Measurements from ENCODE around the gene DNAJC3. TPM values are rescaled to one million over a fixed set of nuclear protein-coding genes. Genes with fewer than 3 reads are reported as not detected.

DNAJC3 gene
- total and polyA plus RNA-seq, 2 of the 13 experiments (the other 11 are each of a cell fraction or from before 2014, with no cell fraction given) = 10.4 to 48.2 TPM

DNA sequence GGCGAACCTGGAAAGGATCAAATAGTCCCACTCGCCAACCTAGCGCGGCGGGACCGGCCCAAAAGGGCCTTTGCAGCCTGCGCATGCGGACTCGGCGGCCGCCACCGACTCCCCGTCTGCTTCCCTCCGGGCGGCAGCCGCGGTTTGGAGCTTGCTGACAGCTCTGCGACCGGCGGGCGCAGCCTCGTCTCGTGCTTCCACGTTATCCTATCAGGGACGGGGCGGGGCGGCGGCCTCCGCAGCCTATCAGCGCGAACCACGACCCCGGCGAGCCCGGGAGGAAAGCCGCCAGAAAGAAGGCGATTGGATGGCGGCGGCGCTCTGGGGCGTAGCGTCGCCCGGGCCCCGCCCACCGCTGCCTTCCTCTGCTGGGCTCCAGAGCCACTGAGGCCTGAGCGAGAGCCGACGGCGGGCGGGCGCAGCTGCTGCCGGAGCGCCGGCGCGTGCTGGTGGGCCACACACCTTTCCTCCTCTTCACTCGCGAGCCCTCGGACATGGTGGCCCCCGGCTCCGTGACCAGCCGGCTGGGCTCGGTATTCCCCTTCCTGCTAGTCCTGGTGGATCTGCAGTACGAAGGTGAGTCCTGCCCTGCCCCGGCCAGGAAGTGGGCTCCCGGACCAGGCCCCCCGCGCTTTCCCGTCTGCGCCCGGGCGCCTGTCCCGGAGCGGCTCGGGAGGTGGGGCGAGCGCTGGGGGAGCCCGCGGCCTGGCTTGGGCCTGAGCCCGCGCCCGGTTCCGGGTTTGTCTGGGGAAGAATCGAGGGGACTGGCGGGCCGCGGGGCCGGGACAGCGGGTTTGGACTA is at the start of gene DNAJC3 (continued):
- TF ChIP-seq, protein P1, sequence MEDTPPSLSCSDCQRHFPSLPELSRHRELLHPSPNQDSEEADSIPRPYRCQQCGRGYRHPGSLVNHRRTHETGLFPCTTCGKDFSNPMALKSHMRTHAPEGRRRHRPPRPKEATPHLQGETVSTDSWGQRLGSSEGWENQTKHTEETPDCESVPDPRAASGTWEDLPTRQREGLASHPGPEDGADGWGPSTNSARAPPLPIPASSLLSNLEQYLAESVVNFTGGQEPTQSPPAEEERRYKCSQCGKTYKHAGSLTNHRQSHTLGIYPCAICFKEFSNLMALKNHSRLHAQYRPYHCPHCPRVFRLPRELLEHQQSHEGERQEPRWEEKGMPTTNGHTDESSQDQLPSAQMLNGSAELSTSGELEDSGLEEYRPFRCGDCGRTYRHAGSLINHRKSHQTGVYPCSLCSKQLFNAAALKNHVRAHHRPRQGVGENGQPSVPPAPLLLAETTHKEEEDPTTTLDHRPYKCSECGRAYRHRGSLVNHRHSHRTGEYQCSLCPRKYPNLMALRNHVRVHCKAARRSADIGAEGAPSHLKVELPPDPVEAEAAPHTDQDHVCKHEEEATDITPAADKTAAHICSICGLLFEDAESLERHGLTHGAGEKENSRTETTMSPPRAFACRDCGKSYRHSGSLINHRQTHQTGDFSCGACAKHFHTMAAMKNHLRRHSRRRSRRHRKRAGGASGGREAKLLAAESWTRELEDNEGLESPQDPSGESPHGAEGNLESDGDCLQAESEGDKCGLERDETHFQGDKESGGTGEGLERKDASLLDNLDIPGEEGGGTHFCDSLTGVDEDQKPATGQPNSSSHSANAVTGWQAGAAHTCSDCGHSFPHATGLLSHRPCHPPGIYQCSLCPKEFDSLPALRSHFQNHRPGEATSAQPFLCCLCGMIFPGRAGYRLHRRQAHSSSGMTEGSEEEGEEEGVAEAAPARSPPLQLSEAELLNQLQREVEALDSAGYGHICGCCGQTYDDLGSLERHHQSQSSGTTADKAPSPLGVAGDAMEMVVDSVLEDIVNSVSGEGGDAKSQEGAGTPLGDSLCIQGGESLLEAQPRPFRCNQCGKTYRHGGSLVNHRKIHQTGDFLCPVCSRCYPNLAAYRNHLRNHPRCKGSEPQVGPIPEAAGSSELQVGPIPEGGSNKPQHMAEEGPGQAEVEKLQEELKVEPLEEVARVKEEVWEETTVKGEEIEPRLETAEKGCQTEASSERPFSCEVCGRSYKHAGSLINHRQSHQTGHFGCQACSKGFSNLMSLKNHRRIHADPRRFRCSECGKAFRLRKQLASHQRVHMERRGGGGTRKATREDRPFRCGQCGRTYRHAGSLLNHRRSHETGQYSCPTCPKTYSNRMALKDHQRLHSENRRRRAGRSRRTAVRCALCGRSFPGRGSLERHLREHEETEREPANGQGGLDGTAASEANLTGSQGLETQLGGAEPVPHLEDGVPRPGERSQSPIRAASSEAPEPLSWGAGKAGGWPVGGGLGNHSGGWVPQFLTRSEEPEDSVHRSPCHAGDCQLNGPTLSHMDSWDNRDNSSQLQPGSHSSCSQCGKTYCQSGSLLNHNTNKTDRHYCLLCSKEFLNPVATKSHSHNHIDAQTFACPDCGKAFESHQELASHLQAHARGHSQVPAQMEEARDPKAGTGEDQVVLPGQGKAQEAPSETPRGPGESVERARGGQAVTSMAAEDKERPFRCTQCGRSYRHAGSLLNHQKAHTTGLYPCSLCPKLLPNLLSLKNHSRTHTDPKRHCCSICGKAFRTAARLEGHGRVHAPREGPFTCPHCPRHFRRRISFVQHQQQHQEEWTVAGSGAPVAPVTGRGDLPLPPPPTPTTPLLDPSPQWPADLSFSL (CRISPR knock-in tag; IDR thresholded peaks at IDR 0.05) = no peak
- TF ChIP-seq, protein P2, sequence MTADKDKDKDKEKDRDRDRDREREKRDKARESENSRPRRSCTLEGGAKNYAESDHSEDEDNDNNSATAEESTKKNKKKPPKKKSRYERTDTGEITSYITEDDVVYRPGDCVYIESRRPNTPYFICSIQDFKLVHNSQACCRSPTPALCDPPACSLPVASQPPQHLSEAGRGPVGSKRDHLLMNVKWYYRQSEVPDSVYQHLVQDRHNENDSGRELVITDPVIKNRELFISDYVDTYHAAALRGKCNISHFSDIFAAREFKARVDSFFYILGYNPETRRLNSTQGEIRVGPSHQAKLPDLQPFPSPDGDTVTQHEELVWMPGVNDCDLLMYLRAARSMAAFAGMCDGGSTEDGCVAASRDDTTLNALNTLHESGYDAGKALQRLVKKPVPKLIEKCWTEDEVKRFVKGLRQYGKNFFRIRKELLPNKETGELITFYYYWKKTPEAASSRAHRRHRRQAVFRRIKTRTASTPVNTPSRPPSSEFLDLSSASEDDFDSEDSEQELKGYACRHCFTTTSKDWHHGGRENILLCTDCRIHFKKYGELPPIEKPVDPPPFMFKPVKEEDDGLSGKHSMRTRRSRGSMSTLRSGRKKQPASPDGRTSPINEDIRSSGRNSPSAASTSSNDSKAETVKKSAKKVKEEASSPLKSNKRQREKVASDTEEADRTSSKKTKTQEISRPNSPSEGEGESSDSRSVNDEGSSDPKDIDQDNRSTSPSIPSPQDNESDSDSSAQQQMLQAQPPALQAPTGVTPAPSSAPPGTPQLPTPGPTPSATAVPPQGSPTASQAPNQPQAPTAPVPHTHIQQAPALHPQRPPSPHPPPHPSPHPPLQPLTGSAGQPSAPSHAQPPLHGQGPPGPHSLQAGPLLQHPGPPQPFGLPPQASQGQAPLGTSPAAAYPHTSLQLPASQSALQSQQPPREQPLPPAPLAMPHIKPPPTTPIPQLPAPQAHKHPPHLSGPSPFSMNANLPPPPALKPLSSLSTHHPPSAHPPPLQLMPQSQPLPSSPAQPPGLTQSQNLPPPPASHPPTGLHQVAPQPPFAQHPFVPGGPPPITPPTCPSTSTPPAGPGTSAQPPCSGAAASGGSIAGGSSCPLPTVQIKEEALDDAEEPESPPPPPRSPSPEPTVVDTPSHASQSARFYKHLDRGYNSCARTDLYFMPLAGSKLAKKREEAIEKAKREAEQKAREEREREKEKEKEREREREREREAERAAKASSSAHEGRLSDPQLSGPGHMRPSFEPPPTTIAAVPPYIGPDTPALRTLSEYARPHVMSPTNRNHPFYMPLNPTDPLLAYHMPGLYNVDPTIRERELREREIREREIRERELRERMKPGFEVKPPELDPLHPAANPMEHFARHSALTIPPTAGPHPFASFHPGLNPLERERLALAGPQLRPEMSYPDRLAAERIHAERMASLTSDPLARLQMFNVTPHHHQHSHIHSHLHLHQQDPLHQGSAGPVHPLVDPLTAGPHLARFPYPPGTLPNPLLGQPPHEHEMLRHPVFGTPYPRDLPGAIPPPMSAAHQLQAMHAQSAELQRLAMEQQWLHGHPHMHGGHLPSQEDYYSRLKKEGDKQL (CRISPR knock-in tag; IDR thresholded peaks at IDR 0.05; ENCODE audit: low read depth) = no peak
- TF ChIP-seq IRX3 (CRISPR knock-in tag; IDR thresholded peaks at IDR 0.05; ENCODE audit: borderline replicate concordance, low read depth) (0 out of 2 replicates have a peak, but pooled peaks have one; percentile 41), MAFF (IDR thresholded peaks at IDR 0.05; ENCODE audit: low read depth, low read length) (no peak), ZNF343 (CRISPR knock-in tag; IDR thresholded peaks at IDR 0.05) (peak; percentile 62; the same call in 1 of the 2 replicates), EP300 (IDR thresholded peaks at IDR 0.05; ENCODE audit: low read depth in 2 of 2, low read length in 2 of 2) (peak in 1 of 2 experiments; percentile 52; a peak in 1 of 4 replicates), EP300 (CRISPR knock-in tag; IDR thresholded peaks at IDR 0.05; ENCODE audit: borderline replicate concordance) (0 out of 2 replicates have a peak, but pooled peaks have one; percentile 11), TARDBP (CRISPR knock-in tag; IDR thresholded peaks at IDR 0.05) (no peak; the same call in 1 of the 2 replicates), HOXA9 (CRISPR knock-in tag; IDR thresholded peaks at IDR 0.05; ENCODE audit: borderline replicate concordance) (no peak), SIN3B (IDR thresholded peaks at IDR 0.05; ENCODE audit: low read length) (0 out of 2 replicates have a peak, but pooled peaks have one; percentile 7), ZBTB3 (CRISPR knock-in tag; IDR thresholded peaks at IDR 0.05; ENCODE audit: borderline replicate concordance, low read depth) (no peak), KLF13 (CRISPR knock-in tag; IDR thresholded peaks at IDR 0.05) (0 out of 2 replicates have a peak, but pooled peaks have one; percentile 17)
- TF ChIP-seq, protein P3, sequence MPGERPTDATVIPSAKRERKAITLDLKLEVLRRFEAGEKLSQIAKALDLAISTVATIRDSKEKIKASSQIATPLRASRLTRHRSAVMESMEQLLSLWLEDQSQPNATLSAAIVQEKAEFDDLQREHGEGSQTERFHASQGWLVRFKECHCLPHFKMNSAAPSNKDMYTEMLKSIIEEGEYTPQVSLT (CRISPR knock-in tag; IDR thresholded peaks at IDR 0.05; ENCODE audit: borderline replicate concordance, low read depth) = no peak
- TF ChIP-seq, protein P4, sequence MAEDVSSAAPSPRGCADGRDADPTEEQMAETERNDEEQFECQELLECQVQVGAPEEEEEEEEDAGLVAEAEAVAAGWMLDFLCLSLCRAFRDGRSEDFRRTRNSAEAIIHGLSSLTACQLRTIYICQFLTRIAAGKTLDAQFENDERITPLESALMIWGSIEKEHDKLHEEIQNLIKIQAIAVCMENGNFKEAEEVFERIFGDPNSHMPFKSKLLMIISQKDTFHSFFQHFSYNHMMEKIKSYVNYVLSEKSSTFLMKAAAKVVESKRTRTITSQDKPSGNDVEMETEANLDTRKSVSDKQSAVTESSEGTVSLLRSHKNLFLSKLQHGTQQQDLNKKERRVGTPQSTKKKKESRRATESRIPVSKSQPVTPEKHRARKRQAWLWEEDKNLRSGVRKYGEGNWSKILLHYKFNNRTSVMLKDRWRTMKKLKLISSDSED (CRISPR knock-in tag; IDR thresholded peaks at IDR 0.05) = no peak
